Measurements from ENCODE around the gene RMP24.

RMP24 gene

DNA sequence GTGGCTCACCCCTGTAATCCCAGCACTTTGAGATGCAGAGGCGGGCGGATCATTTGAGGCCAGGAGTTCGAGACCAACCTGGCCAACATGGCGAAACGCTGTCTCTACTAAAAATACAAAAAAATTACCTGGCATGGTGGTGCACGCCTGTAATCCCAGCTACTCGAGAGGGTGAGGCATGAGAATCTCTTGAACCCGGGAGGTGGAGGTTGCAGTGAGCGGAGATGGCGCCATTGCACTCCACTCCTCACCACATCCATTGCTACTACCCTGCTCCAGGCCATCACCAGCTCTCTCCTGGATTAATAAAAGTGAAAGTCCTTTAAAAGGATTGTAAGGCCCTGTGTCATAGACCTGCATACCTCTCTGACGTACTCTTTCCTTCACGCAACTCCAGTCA, 1.2 kb downstream of the RMP24 start:
- peaks cover 0 to 14% (median 7%) of the 10 kb centered on the region in 3 donors for H3K4me1 ChIP-seq (ENCODE audit: control insufficient read depth in 2 of 3, insufficient read depth in 2 of 3, low read depth in 1 of 3, low read length in 3 of 3)
- no peak overlapping the region for H3K27ac ChIP-seq (ENCODE audit: low read depth in 2 of 2, low read length in 2 of 2)
- H3K4me3 ChIP-seq (ENCODE audit: low read length in 3 of 3): peak overlapping the region in 2 of 3 donors; percentile 92 to 98
- DNase-seq (no peak), FAIRE-seq (no peak)
- TF ChIP-seq, protein P1, sequence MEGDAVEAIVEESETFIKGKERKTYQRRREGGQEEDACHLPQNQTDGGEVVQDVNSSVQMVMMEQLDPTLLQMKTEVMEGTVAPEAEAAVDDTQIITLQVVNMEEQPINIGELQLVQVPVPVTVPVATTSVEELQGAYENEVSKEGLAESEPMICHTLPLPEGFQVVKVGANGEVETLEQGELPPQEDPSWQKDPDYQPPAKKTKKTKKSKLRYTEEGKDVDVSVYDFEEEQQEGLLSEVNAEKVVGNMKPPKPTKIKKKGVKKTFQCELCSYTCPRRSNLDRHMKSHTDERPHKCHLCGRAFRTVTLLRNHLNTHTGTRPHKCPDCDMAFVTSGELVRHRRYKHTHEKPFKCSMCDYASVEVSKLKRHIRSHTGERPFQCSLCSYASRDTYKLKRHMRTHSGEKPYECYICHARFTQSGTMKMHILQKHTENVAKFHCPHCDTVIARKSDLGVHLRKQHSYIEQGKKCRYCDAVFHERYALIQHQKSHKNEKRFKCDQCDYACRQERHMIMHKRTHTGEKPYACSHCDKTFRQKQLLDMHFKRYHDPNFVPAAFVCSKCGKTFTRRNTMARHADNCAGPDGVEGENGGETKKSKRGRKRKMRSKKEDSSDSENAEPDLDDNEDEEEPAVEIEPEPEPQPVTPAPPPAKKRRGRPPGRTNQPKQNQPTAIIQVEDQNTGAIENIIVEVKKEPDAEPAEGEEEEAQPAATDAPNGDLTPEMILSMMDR (IDR thresholded peaks at IDR 0.05; ENCODE audit: borderline replicate concordance, extremely low read depth, insufficient read depth): no peak
- no peaks in the 10 kb centered on the region for H3K9me3 ChIP-seq (ENCODE audit: control insufficient read depth in 2 of 3, insufficient read depth in 1 of 3, low read length in 3 of 3)
- H3K36me3 ChIP-seq (ENCODE audit: control insufficient read depth in 2 of 3, insufficient read depth in 3 of 3, low read length in 3 of 3): peaks cover 4 to 21% (median 14%) of the 10 kb centered on the region in 3 donors
- no peaks in the 10 kb centered on the region for H3K27me3 ChIP-seq (ENCODE audit: control insufficient read depth, insufficient read depth, low read length)
- no peak overlapping the region for H3K9ac ChIP-seq (ENCODE audit: low read length in 3 of 3)
- intact Hi-C loops (cut with DNase I): no loop called here

DNA sequence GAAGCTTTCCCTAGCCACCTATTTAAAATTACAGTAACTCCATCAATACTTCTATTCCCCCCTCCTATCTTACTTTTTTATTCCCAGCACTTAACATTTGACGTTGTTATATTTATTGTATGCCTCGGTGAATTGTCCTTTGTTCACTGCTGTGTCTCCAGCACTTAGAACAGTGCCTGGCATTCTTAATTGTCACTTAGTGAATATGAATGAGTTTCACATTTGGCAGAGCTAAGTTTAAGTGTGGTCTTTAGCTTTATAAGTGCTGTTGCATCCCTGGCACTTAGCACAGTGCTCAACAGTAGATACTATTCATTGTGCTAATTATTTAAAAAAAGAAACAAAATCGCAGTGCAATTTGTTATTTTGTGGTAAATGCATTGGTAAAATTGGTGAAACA, 1.7 kb downstream of the RMP24 start:
- TF ChIP-seq, protein P1 (IDR thresholded peaks at IDR 0.05; ENCODE audit: borderline replicate concordance, extremely low read depth, insufficient read depth): no peak
- Histone ChIP-seq H3K4me3 (ENCODE audit: low read length in 3 of 3) (no peak overlapping the region), H3K27me3 (ENCODE audit: control insufficient read depth, insufficient read depth, low read length) (no peaks in the 10 kb centered on the region), H3K27ac (ENCODE audit: low read depth in 2 of 2, low read length in 2 of 2) (no peak overlapping the region), H3K36me3 (ENCODE audit: control insufficient read depth in 2 of 3, insufficient read depth in 3 of 3, low read length in 3 of 3) (peaks cover 4 to 24% (median 14%) of the 10 kb centered on the region in 3 donors), H3K9ac (ENCODE audit: low read length in 3 of 3) (no peak overlapping the region), H3K4me1 (ENCODE audit: control insufficient read depth in 2 of 3, insufficient read depth in 2 of 3, low read depth in 1 of 3, low read length in 3 of 3) (peaks cover 0 to 14% (median 7%) of the 10 kb centered on the region in 3 donors), H3K9me3 (ENCODE audit: control insufficient read depth in 2 of 3, insufficient read depth in 1 of 3, low read length in 3 of 3) (no peaks in the 10 kb centered on the region)
- FAIRE-seq: no peak
- no peak for DNase-seq
- intact Hi-C loops (cut with DNase I): no loop called here

DNA sequence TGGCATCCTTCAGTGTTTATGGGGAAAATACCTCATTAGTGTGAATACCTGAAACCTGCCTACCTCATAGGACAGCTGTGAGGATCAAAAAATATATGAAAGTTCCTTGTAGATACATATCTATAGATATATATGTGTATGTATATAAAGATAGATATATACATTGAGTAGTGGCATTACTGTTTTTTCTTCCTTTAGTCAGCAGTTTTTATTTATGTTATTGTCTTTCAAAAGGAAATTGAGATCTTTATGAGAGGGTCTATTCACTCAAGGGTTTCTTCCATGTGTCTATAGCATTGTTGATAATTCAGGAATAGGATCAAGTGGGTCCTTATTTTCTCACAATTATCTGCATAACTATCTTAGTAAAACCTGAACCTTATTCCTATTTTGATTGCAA, 6.6 kb downstream of the RMP24 start:
- TF ChIP-seq, protein P1 (IDR thresholded peaks at IDR 0.05; ENCODE audit: borderline replicate concordance, extremely low read depth, insufficient read depth): no peak
- H3K27me3 ChIP-seq (ENCODE audit: control insufficient read depth, insufficient read depth, low read length): no peaks in the 10 kb centered on the region
- peaks cover 0 to 1% (median 0%) of the 10 kb centered on the region in 3 donors for H3K4me1 ChIP-seq (ENCODE audit: control insufficient read depth in 2 of 3, insufficient read depth in 2 of 3, low read depth in 1 of 3, low read length in 3 of 3)
- intact Hi-C loops (cut with DNase I): no loop called here
- no peak for DNase-seq
- no peak for FAIRE-seq
- H3K9ac ChIP-seq (ENCODE audit: low read length in 3 of 3): no peak overlapping the region
- peaks cover 11 to 41% (median 16%) of the 10 kb centered on the region in 3 donors for H3K36me3 ChIP-seq (ENCODE audit: control insufficient read depth in 2 of 3, insufficient read depth in 3 of 3, low read length in 3 of 3)
- H3K4me3 ChIP-seq (ENCODE audit: low read length in 3 of 3): no peak overlapping the region
- no peak overlapping the region for H3K27ac ChIP-seq (ENCODE audit: low read depth in 2 of 2, low read length in 2 of 2)
- H3K9me3 ChIP-seq (ENCODE audit: control insufficient read depth in 2 of 3, insufficient read depth in 1 of 3, low read length in 3 of 3): no peaks in the 10 kb centered on the region
